B cell (primary cell): ENCODE data around the gene PIGZ.

Source experiments
- EZH2 ChIP-seq: IDR thresholded peaks from 2 replicates; pipeline ENCODE4 v1.6.1; 2012; ENCODE audit warnings: borderline replicate concordance, low read depth, mild to moderate bottlenecking, moderate library complexity, low read length; ENCODE audit not compliant: insufficient read depth, poor library complexity, severe bottlenecking
- TF ChIP-seq, protein P1 (sequence below): fragments of 200-600 bp; IDR thresholded peaks from one replicate; pipeline ENCODE4 v1.8.0; 2022; ENCODE audit warnings: antibody characterized with exemption, mild to moderate bottlenecking

DNA sequence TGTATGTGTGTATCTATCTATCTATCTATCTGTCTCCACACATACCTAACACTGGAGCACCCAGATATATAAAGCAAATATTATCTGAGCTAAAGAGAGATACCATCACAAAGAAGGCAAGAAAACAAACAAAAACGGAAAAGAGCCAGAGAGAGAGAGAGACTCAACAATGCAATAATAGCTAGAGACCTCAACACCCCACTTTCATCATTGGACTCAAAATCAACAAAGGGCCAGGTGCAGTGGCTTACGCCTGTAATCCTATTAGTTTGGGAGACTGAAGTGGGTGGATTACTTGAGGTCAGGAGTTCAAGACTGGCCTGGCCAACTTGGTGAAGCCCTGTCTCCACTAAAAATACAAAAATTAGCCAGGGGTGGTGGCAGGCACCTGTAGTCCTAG is 49.7 kb downstream of the PIGZ start:
- TF ChIP-seq, protein P1, sequence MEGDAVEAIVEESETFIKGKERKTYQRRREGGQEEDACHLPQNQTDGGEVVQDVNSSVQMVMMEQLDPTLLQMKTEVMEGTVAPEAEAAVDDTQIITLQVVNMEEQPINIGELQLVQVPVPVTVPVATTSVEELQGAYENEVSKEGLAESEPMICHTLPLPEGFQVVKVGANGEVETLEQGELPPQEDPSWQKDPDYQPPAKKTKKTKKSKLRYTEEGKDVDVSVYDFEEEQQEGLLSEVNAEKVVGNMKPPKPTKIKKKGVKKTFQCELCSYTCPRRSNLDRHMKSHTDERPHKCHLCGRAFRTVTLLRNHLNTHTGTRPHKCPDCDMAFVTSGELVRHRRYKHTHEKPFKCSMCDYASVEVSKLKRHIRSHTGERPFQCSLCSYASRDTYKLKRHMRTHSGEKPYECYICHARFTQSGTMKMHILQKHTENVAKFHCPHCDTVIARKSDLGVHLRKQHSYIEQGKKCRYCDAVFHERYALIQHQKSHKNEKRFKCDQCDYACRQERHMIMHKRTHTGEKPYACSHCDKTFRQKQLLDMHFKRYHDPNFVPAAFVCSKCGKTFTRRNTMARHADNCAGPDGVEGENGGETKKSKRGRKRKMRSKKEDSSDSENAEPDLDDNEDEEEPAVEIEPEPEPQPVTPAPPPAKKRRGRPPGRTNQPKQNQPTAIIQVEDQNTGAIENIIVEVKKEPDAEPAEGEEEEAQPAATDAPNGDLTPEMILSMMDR, result no peak
- TF ChIP-seq EZH2, result no peak
